H1 (cell line): Measurements from ENCODE around the gene ABCD1. TPM values are rescaled to one million over a fixed set of nuclear protein-coding genes. Genes with fewer than 3 reads are reported as not detected.

Experiments
- EZH2 ChIP-seq: fragments of 200-600 bp; sonication (generic); IDR thresholded peaks from 2 replicates; pipeline ENCODE4 v1.7.1; 2012; ENCODE audit warnings: low read depth, mild to moderate bottlenecking, moderate library complexity, low read length, inconsistent platforms; ENCODE audit not compliant: severe bottlenecking
- polyA plus RNA-seq, 7 experiments: library from polyadenylated mRNA; depleted of rRNA in 3 of 7; stranded (reverse) in 5 of 7; unstranded in 2 of 7; fragments of >200 nt in 5 of 7; fragments of 200-250 nt in 2 of 7; gene quantifications; 1 replicate in 5 of 7; 2 replicates in 1 of 7; 4 replicates in 1 of 7; pipeline versions ENCODE4 v1.2.1 to v1.2.3, GENCODE V29; 2011 to 2013; ENCODE audit warnings: missing spikeins in 2 of 7, mixed read lengths in 2 of 7
- total RNA-seq: library from RNA; stranded (reverse); fragmentation: NEBNext Ultra II Directional; extraction: Animal tissue kit (Norgen Biotek cat#: 25700); gene quantifications from 2 replicates; pipeline ENCODE4 v1.2.1, GENCODE V29; 2021
- TF ChIP-seq, protein P1 (sequence below): fragments of 300-600 bp; sonication (generic); IDR thresholded peaks from 2 replicates; pipeline ENCODE4 v1.7.1; 2012; ENCODE audit warnings: low read length, moderate library complexity, mild to moderate bottlenecking, inconsistent platforms; ENCODE audit not compliant: insufficient replicate concordance
- TF ChIP-seq, protein P2 (sequence below): IDR thresholded peaks from 2 replicates; pipeline ENCODE4 v1.6.1; 2011; ENCODE audit warnings: low read length, improper control_type of control experiment

ABCD1 gene
- total and polyA plus RNA-seq, 2 of the 8 experiments (the other 6 are each of a cell fraction or from before 2014, with no cell fraction given), result 3.1 to 6.6 TPM

DNA sequence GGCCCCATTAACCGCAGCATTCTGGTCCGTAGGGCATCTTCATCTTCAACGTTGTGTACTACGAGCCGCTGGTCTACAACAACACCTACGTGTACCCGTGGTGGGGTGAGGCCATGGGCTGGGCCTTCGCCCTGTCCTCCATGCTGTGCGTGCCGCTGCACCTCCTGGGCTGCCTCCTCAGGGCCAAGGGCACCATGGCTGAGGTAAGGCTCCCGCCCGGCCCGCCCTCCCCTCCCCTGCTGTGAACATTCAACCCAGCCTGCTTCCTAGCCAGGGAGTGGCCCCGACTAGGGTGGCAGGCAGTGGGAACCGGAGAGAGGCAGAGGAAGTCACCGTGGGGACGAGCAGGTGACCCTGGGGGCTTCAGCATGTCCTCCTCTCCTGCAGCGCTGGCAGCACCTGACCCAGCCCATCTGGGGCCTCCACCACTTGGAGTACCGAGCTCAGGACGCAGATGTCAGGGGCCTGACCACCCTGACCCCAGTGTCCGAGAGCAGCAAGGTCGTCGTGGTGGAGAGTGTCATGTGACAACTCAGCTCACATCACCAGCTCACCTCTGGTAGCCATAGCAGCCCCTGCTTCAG, 29.9 kb upstream of the ABCD1 start (continued):
- TF ChIP-seq, protein P1, sequence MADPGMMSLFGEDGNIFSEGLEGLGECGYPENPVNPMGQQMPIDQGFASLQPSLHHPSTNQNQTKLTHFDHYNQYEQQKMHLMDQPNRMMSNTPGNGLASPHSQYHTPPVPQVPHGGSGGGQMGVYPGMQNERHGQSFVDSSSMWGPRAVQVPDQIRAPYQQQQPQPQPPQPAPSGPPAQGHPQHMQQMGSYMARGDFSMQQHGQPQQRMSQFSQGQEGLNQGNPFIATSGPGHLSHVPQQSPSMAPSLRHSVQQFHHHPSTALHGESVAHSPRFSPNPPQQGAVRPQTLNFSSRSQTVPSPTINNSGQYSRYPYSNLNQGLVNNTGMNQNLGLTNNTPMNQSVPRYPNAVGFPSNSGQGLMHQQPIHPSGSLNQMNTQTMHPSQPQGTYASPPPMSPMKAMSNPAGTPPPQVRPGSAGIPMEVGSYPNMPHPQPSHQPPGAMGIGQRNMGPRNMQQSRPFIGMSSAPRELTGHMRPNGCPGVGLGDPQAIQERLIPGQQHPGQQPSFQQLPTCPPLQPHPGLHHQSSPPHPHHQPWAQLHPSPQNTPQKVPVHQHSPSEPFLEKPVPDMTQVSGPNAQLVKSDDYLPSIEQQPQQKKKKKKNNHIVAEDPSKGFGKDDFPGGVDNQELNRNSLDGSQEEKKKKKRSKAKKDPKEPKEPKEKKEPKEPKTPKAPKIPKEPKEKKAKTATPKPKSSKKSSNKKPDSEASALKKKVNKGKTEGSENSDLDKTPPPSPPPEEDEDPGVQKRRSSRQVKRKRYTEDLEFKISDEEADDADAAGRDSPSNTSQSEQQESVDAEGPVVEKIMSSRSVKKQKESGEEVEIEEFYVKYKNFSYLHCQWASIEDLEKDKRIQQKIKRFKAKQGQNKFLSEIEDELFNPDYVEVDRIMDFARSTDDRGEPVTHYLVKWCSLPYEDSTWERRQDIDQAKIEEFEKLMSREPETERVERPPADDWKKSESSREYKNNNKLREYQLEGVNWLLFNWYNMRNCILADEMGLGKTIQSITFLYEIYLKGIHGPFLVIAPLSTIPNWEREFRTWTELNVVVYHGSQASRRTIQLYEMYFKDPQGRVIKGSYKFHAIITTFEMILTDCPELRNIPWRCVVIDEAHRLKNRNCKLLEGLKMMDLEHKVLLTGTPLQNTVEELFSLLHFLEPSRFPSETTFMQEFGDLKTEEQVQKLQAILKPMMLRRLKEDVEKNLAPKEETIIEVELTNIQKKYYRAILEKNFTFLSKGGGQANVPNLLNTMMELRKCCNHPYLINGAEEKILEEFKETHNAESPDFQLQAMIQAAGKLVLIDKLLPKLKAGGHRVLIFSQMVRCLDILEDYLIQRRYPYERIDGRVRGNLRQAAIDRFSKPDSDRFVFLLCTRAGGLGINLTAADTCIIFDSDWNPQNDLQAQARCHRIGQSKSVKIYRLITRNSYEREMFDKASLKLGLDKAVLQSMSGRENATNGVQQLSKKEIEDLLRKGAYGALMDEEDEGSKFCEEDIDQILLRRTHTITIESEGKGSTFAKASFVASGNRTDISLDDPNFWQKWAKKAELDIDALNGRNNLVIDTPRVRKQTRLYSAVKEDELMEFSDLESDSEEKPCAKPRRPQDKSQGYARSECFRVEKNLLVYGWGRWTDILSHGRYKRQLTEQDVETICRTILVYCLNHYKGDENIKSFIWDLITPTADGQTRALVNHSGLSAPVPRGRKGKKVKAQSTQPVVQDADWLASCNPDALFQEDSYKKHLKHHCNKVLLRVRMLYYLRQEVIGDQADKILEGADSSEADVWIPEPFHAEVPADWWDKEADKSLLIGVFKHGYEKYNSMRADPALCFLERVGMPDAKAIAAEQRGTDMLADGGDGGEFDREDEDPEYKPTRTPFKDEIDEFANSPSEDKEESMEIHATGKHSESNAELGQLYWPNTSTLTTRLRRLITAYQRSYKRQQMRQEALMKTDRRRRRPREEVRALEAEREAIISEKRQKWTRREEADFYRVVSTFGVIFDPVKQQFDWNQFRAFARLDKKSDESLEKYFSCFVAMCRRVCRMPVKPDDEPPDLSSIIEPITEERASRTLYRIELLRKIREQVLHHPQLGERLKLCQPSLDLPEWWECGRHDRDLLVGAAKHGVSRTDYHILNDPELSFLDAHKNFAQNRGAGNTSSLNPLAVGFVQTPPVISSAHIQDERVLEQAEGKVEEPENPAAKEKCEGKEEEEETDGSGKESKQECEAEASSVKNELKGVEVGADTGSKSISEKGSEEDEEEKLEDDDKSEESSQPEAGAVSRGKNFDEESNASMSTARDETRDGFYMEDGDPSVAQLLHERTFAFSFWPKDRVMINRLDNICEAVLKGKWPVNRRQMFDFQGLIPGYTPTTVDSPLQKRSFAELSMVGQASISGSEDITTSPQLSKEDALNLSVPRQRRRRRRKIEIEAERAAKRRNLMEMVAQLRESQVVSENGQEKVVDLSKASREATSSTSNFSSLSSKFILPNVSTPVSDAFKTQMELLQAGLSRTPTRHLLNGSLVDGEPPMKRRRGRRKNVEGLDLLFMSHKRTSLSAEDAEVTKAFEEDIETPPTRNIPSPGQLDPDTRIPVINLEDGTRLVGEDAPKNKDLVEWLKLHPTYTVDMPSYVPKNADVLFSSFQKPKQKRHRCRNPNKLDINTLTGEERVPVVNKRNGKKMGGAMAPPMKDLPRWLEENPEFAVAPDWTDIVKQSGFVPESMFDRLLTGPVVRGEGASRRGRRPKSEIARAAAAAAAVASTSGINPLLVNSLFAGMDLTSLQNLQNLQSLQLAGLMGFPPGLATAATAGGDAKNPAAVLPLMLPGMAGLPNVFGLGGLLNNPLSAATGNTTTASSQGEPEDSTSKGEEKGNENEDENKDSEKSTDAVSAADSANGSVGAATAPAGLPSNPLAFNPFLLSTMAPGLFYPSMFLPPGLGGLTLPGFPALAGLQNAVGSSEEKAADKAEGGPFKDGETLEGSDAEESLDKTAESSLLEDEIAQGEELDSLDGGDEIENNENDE, result no peak
- TF ChIP-seq, protein P2, sequence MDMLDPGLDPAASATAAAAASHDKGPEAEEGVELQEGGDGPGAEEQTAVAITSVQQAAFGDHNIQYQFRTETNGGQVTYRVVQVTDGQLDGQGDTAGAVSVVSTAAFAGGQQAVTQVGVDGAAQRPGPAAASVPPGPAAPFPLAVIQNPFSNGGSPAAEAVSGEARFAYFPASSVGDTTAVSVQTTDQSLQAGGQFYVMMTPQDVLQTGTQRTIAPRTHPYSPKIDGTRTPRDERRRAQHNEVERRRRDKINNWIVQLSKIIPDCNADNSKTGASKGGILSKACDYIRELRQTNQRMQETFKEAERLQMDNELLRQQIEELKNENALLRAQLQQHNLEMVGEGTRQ, result no peak
- no peak for TF ChIP-seq EZH2
